Measurements from ENCODE around the gene PHKA2.

PHKA2 gene

GRCh38 chrX:18871970-18872369 lies 111.9 kb downstream of the PHKA2 start:
- TF ChIP-seq CTCF (IDR thresholded peaks at IDR 0.05; ENCODE audit: borderline replicate concordance, extremely low read depth, low read length, poor library complexity, severe bottlenecking) (no peak), EZH2 (IDR thresholded peaks at IDR 0.05; ENCODE audit: borderline replicate concordance, low read depth, low read length, severe bottlenecking) (no peak)
- ATAC-seq (ENCODE audit: insufficient read depth, low read depth) (no peak), DNase-seq (no peak)
- Histone ChIP-seq H2AFZ (ENCODE audit: low read depth, low read length) (no peak overlapping the region), H4K20me1 (ENCODE audit: insufficient read depth, low read length) (no peaks in the 10 kb centered on the region), H3K9ac (ENCODE audit: low read depth, low read length) (no peak overlapping the region), H3K27ac (ENCODE audit: low read length) (no peak overlapping the region), H3K9me3 (ENCODE audit: insufficient read depth, low read length, severe bottlenecking) (no peaks in the 10 kb centered on the region), H3K4me1 (ENCODE audit: insufficient read depth, low read length) (no peaks in the 10 kb centered on the region), H3K36me3 (ENCODE audit: insufficient read depth, low read length) (no peaks in the 10 kb centered on the region), H3K27me3 (ENCODE audit: insufficient read depth, low read length, poor library complexity) (no peaks in the 10 kb centered on the region), H3K4me2 (ENCODE audit: insufficient read depth, low read length) (no peak overlapping the region), H3K79me2 (ENCODE audit: insufficient read depth, low read length) (no peaks in the 10 kb centered on the region), H3K4me3 (ENCODE audit: low read depth in 1 of 2, low read length in 2 of 2) (no peak overlapping the region)

GRCh38 chrX:18871161-18871890 lies 112.6 kb downstream of the PHKA2 start:
- no peaks in the 10 kb centered on the region for H3K36me3 ChIP-seq (ENCODE audit: insufficient read depth, low read length)
- no peaks in the 10 kb centered on the region for H3K27me3 ChIP-seq (ENCODE audit: insufficient read depth, low read length, poor library complexity)
- H3K27ac ChIP-seq (ENCODE audit: low read length) = no peak overlapping the region
- ATAC-seq (ENCODE audit: insufficient read depth, low read depth) (no peak), DNase-seq (no peak)
- TF ChIP-seq CTCF (IDR thresholded peaks at IDR 0.05; ENCODE audit: borderline replicate concordance, extremely low read depth, low read length, poor library complexity, severe bottlenecking) (no peak), EZH2 (IDR thresholded peaks at IDR 0.05; ENCODE audit: borderline replicate concordance, low read depth, low read length, severe bottlenecking) (no peak)
- H3K79me2 ChIP-seq (ENCODE audit: insufficient read depth, low read length) = no peaks in the 10 kb centered on the region
- H3K9ac ChIP-seq (ENCODE audit: low read depth, low read length) = no peak overlapping the region
- H3K9me3 ChIP-seq (ENCODE audit: insufficient read depth, low read length, severe bottlenecking) = no peaks in the 10 kb centered on the region
- H3K4me3 ChIP-seq (ENCODE audit: low read depth in 1 of 2, low read length in 2 of 2) = no peak overlapping the region
- H3K4me1 ChIP-seq (ENCODE audit: insufficient read depth, low read length) = no peaks in the 10 kb centered on the region
- H2AFZ ChIP-seq (ENCODE audit: low read depth, low read length) = no peak overlapping the region
- no peaks in the 10 kb centered on the region for H4K20me1 ChIP-seq (ENCODE audit: insufficient read depth, low read length)
- no peak overlapping the region for H3K4me2 ChIP-seq (ENCODE audit: insufficient read depth, low read length)

GRCh38 chrX:18864390-18864920 lies 119.5 kb downstream of the PHKA2 start:
- no peak for DNase-seq

More at GRCh38 chrX:18864390-18864920, 119.5 kb downstream of the PHKA2 start:
- Histone ChIP-seq H3K27ac (ENCODE audit: low read length) (no peak overlapping the region), H3K9me3 (ENCODE audit: insufficient read depth, low read length, severe bottlenecking) (no peaks in the 10 kb centered on the region), H3K4me1 (ENCODE audit: insufficient read depth, low read length) (no peaks in the 10 kb centered on the region), H2AFZ (ENCODE audit: low read depth, low read length) (no peak overlapping the region), H3K79me2 (ENCODE audit: insufficient read depth, low read length) (no peaks in the 10 kb centered on the region), H3K4me2 (ENCODE audit: insufficient read depth, low read length) (no peak overlapping the region), H3K9ac (ENCODE audit: low read depth, low read length) (no peak overlapping the region), H3K4me3 (ENCODE audit: low read depth in 1 of 2, low read length in 2 of 2) (no peak overlapping the region), H3K27me3 (ENCODE audit: insufficient read depth, low read length, poor library complexity) (no peaks in the 10 kb centered on the region), H4K20me1 (ENCODE audit: insufficient read depth, low read length) (no peaks in the 10 kb centered on the region), H3K36me3 (ENCODE audit: insufficient read depth, low read length) (no peaks in the 10 kb centered on the region)
- TF ChIP-seq CTCF (IDR thresholded peaks at IDR 0.05; ENCODE audit: borderline replicate concordance, extremely low read depth, low read length, poor library complexity, severe bottlenecking) (no peak), EZH2 (IDR thresholded peaks at IDR 0.05; ENCODE audit: borderline replicate concordance, low read depth, low read length, severe bottlenecking) (no peak)
- ATAC-seq (ENCODE audit: insufficient read depth, low read depth) = no peak
